ENCODE measurements around the gene TCEAL8.
"Not testable (repeated sequence)": the region's sequence is repeated elsewhere in the genome, so short reads cannot be mapped to it uniquely, and the experiment has no call there.

Gene TCEAL8

DNA sequence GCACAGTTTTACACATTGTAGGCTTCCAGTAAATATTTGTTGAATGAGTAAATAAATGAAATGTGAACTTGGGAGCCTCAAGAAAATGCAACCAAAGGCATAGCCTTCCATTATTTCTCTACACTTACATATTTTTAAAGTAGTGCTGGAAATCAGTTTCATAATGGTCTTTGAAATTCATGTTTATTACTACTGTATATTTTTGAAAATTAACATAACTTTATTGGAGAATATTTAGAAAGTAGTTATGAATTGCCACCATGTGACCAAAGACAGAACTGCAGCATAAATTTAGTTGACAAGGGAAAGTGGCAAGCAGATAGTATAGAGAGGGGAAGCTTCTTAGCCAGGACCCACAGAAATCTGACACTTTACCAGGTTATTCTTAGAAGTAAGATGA is 6.4 kb downstream of the TCEAL8 start:
- TF ChIP-seq, protein P1, sequence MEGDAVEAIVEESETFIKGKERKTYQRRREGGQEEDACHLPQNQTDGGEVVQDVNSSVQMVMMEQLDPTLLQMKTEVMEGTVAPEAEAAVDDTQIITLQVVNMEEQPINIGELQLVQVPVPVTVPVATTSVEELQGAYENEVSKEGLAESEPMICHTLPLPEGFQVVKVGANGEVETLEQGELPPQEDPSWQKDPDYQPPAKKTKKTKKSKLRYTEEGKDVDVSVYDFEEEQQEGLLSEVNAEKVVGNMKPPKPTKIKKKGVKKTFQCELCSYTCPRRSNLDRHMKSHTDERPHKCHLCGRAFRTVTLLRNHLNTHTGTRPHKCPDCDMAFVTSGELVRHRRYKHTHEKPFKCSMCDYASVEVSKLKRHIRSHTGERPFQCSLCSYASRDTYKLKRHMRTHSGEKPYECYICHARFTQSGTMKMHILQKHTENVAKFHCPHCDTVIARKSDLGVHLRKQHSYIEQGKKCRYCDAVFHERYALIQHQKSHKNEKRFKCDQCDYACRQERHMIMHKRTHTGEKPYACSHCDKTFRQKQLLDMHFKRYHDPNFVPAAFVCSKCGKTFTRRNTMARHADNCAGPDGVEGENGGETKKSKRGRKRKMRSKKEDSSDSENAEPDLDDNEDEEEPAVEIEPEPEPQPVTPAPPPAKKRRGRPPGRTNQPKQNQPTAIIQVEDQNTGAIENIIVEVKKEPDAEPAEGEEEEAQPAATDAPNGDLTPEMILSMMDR (IDR thresholded peaks at IDR 0.05; ENCODE audit: insufficient read depth, low read depth, low read length, missing control alignments) = peak; percentile 23
- peak; percentile 9 for DNase-seq (ENCODE audit: low read depth)
- no peak overlapping the region for H3K4me3 ChIP-seq (ENCODE audit: low read depth, low read length)

DNA sequence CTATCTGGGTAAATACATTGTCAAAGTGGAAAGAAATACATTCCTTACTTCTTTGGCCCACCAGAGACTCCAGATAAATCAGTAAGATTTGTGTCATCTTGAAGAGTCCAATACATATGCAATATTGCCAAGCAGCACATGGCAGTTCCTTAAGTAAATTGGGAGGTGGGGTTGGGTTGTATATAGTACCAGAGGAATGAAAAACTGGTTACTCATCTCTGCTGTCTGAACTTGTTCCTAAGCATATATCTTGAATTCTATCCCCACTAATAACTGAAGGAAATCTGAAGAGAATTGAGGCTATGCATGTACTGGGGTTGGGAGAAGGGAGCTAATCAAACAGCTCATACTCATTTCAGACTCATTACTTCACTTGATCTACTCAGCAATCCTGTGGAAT is 14.8 kb downstream of the TCEAL8 start:
- no peak overlapping the region for H3K4me3 ChIP-seq (ENCODE audit: low read depth, low read length)
- TF ChIP-seq, protein P1 (IDR thresholded peaks at IDR 0.05; ENCODE audit: insufficient read depth, low read depth, low read length, missing control alignments) = no peak
- no peak for DNase-seq (ENCODE audit: low read depth)

DNA sequence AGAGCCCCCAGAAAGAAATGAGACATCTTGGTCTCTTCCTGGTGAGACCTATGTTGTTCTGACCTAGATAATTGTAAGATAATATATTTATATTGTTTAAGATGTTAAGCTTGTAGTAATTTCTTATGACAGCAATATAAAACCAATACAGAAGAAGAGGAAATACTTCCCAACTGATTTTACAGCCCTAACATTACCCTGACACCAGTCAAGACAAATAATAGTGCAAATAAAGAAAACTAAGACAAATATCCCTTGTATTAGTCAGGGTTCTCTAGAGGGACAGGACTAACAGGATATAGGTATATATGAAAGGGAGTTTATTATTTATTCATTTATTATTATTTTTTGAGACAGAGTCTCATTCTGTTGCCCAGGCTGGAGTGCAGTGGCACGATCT is 18.7 kb downstream of the TCEAL8 start:
- no peak overlapping the region for H3K4me3 ChIP-seq (ENCODE audit: low read depth, low read length)
- TF ChIP-seq, protein P1 (IDR thresholded peaks at IDR 0.05; ENCODE audit: insufficient read depth, low read depth, low read length, missing control alignments) = no peak
- no peak for DNase-seq (ENCODE audit: low read depth)

DNA sequence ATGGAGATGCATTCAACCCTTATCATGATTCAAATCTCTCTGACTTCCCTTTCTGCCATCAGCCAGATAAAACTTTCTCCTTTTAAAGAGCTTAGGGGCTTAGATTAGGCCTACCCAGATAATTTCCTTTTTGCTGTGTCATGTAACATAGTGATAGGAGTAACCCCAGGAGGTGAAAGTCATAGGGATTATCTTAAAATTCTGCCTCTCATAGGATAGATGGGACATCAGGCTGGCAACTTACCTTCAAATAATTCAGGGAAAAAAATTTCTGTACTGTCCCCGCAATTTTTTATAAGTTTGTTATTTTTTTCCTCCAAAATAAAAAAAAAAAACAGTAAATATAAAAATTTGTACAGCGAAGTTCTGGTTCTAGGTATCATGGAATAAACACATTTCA is 19.3 kb downstream of the TCEAL8 start:
- DNase-seq (ENCODE audit: low read depth); H3K4me3 ChIP-seq (ENCODE audit: low read depth, low read length): not testable (repeated sequence)

DNA sequence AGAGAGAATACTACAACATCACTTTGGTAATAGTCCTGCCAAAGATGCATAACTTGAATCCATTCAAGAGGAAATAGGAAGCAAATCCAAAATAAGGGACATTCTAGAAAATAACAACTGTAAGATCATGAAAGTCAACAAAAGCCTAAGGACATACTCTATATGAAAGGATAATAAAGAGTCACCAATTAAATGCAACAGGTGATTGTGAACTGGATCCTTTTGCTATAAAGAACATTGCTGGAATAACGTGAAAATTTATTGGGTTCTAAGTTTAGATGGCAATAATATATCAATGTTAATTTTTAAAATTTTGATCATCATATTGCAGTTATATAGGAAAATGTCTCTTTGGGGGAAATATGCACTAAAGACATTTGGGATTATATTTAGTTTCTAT is 20.1 kb downstream of the TCEAL8 start:
- H3K4me3 ChIP-seq (ENCODE audit: low read depth, low read length) = no peak overlapping the region
- TF ChIP-seq, protein P1 (IDR thresholded peaks at IDR 0.05; ENCODE audit: insufficient read depth, low read depth, low read length, missing control alignments) = no peak
- no peak for DNase-seq (ENCODE audit: low read depth)

GRCh38 chrX:103233263-103233662 is 21.7 kb downstream of the TCEAL8 start:
- TF ChIP-seq, protein P1 (IDR thresholded peaks at IDR 0.05; ENCODE audit: insufficient read depth, low read depth, low read length, missing control alignments) = no peak
- no peak for DNase-seq (ENCODE audit: low read depth)
- H3K4me3 ChIP-seq (ENCODE audit: low read depth, low read length) = no peak overlapping the region

DNA sequence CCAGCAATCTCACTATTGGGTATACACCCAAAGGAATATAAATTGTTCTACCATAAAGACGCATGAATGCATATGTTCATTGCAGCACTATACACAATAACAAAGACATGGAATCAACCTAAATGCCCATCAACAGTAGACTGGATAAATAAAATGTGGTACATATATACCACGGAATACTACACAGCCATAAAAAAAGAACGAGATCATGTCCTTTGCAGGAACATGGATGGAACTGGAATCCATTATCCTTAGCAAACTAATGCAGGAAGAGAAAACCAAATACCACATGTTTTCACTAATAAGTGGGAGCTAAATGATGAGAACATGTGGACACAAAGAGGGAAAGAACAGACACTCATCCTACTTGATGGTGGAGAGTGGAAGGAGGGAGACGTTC is 29.0 kb downstream of the TCEAL8 start:
- not testable (repeated sequence) for H3K4me3 ChIP-seq (ENCODE audit: low read depth, low read length); DNase-seq (ENCODE audit: low read depth)

DNA sequence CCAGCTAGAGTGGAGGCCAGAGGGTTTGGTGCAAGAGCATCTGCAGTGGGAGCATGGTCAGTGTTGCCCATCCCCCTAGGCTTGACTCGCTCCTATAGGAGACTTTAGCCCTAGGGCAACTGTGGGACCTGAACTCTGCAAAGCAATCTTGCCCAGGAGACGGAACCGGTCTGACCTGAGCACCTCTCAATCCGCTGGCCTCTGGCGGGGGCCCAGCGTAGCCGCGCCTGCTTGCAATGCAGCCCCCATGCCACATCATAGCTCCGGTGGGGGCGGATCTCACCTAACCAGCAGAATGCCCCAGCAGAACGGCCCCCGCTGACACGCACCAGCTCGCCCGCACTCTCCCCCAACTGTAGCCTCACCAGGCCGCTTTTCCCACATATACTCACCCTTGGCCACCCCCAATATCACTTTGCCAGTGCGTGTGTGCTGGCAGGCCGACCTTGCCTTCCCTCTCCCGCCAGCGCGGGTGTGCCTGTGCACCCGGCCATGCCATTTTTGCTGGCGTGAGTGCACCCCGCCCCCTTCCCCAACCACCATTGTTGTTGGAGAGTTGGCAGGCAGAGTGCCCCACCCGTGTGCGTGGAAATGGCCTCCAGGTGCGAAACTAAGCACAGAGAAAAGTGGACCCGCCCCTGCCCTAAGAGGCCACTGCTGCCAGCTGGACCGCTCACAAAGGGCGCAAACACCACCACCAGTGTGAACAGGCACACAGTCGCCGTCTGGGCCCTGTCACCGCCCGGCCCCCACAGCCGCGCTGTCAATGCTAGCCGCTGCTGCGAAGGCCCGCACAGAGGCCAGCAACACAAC is 34.2 kb downstream of the TCEAL8 start:
- no peak for DNase-seq (ENCODE audit: low read depth)
- H3K4me3 ChIP-seq (ENCODE audit: low read depth, low read length) = no peak overlapping the region
- TF ChIP-seq, protein P1 (IDR thresholded peaks at IDR 0.05; ENCODE audit: insufficient read depth, low read depth, low read length, missing control alignments) = no peak

All from GM12865 (cell line).